ENCODE results near the gene ATP1A2. TPM values are rescaled to one million over a fixed set of nuclear protein-coding genes. Genes with fewer than 3 reads are reported as not detected.

The ATP1A2 gene
- total and polyA plus RNA-seq, 2 of the 8 experiments (the other 6 are each of a cell fraction or from before 2014, with no cell fraction given) = 39.7 to 40.8 TPM

- TF ChIP-seq RAD21 (IDR thresholded peaks at IDR 0.05 in 1 of 2, conservative IDR thresholded peaks at IDR 0.05 in 1 of 2; ENCODE audit: low read depth in 2 of 2, low read length in 2 of 2) (no peak; a peak in 1 of 4 replicates), SIN3A (conservative IDR thresholded peaks at IDR 0.05 in 1 of 2, IDR thresholded peaks at IDR 0.05 in 1 of 2; ENCODE audit: low read depth in 1 of 2, low read length in 2 of 2) (0 out of 4 replicates have a peak, but pooled peaks of 1 of the 2 experiments have one; percentile 33), MAX (IDR thresholded peaks at IDR 0.05) (peak; percentile 53; the same call in 1 of the 2 replicates), CHD7 (IDR thresholded peaks at IDR 0.05; ENCODE audit: insufficient replicate concordance, low read length) (peak; percentile 44), CTCF (IDR thresholded peaks at IDR 0.05; ENCODE audit: control extremely low read depth in 1 of 3, insufficient read depth in 1 of 3, low read depth in 1 of 3, low read length in 3 of 3) (peak in 2 of 3 experiments; percentile 12 to 15; a peak in 1 of 4 replicates)
These were observed 20.0 kb upstream of the ATP1A2 start (continued) for GRCh38 chr1:160095382-160096105.
